Measurements from ENCODE around the gene ZNF710. TPM values are rescaled to one million over a fixed set of nuclear protein-coding genes. Genes with fewer than 3 reads are reported as not detected.
"Not testable (repeated sequence)": the region's sequence is repeated elsewhere in the genome, so short reads cannot be mapped to it uniquely, and the experiment has no call there.

ZNF710 gene
- total RNA-seq, 1 donor from 2014 or later = 23.1 TPM

DNA sequence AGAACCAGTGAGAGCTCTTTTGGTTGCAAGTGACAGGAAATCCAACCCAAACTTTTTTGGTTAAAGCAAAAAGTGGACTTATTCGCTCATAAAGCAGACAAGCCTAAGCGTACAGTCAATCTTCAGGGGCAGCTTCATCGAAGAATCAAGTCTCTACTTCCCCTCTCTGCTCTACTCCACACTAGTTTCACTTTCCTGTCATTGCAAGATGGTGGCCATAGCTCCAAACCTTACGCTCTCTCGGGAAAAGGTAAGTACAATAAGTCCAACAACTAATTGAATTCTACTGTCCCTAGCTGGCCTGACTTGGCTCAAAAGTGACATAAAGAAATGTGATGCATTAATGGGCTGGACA, 24.9 kb upstream of the ZNF710 start:
- DNase-seq (ENCODE audit: extremely low spot score in 2 of 2) = no peak
- H3K4me3 ChIP-seq = no peak overlapping the region
- intact Hi-C loops (cut with DNase I) = no loop called here
- no peak overlapping the region for H3K27ac ChIP-seq
- no peaks in the 10 kb centered on the region for H3K9me3 ChIP-seq
- H3K4me1 ChIP-seq = peaks cover 9% of the 10 kb centered on the region
- no peaks in the 10 kb centered on the region for H3K27me3 ChIP-seq
- TF ChIP-seq, protein P1, sequence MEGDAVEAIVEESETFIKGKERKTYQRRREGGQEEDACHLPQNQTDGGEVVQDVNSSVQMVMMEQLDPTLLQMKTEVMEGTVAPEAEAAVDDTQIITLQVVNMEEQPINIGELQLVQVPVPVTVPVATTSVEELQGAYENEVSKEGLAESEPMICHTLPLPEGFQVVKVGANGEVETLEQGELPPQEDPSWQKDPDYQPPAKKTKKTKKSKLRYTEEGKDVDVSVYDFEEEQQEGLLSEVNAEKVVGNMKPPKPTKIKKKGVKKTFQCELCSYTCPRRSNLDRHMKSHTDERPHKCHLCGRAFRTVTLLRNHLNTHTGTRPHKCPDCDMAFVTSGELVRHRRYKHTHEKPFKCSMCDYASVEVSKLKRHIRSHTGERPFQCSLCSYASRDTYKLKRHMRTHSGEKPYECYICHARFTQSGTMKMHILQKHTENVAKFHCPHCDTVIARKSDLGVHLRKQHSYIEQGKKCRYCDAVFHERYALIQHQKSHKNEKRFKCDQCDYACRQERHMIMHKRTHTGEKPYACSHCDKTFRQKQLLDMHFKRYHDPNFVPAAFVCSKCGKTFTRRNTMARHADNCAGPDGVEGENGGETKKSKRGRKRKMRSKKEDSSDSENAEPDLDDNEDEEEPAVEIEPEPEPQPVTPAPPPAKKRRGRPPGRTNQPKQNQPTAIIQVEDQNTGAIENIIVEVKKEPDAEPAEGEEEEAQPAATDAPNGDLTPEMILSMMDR (IDR thresholded peaks at IDR 0.05) = no peak
- TF ChIP-seq POLR2AphosphoS5 (IDR thresholded peaks at IDR 0.05; ENCODE audit: insufficient read depth in 1 of 2, low read depth in 1 of 2) = no peak
- TF ChIP-seq POLR2A (IDR thresholded peaks at IDR 0.05) = no peak
- no peaks in the 10 kb centered on the region for H3K36me3 ChIP-seq

DNA sequence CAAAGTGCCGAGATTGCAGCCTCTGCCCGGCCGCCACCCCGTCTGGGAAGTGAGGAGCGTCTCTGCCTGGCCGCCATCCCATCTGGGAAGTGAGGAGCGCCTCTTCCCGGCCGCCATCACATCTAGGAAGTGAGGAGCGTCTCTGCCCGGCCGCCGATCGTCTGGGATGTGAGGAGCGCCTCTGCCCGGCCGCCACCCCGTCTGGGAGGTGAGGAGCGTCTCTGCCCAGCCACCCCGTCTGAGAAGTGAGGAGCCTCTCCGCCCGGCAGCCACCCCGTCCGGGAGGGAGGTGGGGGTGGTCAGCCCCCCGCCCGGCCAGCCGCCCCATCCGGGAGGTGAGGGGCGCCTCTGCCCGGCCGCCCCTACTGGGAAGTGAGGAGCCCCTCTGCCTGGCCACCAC, 23.3 kb upstream of the ZNF710 start:
- H3K27ac ChIP-seq; H3K36me3 ChIP-seq; H3K9me3 ChIP-seq; DNase-seq (ENCODE audit: extremely low spot score in 2 of 2); H3K27me3 ChIP-seq; intact Hi-C loops (cut with DNase I); H3K4me1 ChIP-seq; H3K4me3 ChIP-seq: not testable (repeated sequence)

DNA sequence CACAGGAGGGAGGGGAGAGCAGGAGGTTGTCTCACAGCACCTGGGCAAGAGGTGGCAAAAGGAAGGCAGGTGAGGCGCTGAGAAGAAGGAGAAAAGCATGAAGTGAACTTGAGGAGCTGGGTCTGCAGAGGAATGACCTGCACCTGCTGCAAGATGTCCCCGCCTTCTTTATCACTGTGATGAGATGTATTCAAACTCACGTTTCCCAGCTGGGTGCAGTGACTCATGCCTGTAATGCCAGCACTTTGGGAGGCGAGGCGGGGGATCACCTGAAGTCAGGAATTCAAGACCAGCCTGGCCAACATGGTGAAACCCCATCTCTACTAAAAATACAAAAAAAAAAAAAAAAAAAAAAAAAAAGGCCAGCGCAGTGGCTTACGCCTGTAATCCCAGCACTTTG, 22.2 kb upstream of the ZNF710 start:
- Histone ChIP-seq H3K36me3 (no peaks in the 10 kb centered on the region), H3K27ac (no peak overlapping the region), H3K27me3 (no peaks in the 10 kb centered on the region), H3K9me3 (no peaks in the 10 kb centered on the region), H3K4me1 (no peaks in the 10 kb centered on the region), H3K4me3 (no peak overlapping the region)
- no peak for DNase-seq (ENCODE audit: extremely low spot score in 2 of 2)
- intact Hi-C loops (cut with DNase I) = no loop called here
- TF ChIP-seq POLR2A (IDR thresholded peaks at IDR 0.05) (no peak), POLR2AphosphoS5 (IDR thresholded peaks at IDR 0.05; ENCODE audit: insufficient read depth in 1 of 2, low read depth in 1 of 2) (no peak)
- TF ChIP-seq, protein P1 (IDR thresholded peaks at IDR 0.05) = no peak

DNA sequence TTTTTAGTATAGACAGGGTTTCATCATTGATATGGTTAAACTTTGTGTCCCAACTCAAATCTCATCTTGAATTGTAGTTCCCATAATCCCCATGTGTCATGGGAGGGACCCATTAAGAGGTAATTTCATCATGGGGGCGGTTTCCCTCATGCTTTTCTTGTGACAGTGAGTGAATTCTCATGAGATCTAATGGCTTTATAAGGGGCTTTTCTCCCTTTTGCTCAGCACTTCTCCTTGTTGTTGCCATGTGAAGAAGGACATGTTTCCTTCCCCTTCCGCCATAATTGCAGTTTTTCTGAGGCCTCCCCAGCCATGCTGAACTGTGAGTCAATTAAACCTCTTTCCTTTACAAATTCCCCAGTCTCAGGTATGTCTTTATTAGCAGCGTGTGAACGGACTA, 20.2 kb upstream of the ZNF710 start:
- intact Hi-C loops (cut with DNase I) = no loop called here
- H3K36me3 ChIP-seq = no peaks in the 10 kb centered on the region
- no peak overlapping the region for H3K4me3 ChIP-seq
- TF ChIP-seq, protein P1 (IDR thresholded peaks at IDR 0.05) = no peak
- TF ChIP-seq POLR2A (IDR thresholded peaks at IDR 0.05) = no peak
- no peak for TF ChIP-seq POLR2AphosphoS5 (IDR thresholded peaks at IDR 0.05; ENCODE audit: insufficient read depth in 1 of 2, low read depth in 1 of 2)
- no peak for DNase-seq (ENCODE audit: extremely low spot score in 2 of 2)
- no peaks in the 10 kb centered on the region for H3K27me3 ChIP-seq
- H3K9me3 ChIP-seq = peaks cover 6% of the 10 kb centered on the region
- H3K4me1 ChIP-seq = no peaks in the 10 kb centered on the region
- H3K27ac ChIP-seq = no peak overlapping the region

DNA sequence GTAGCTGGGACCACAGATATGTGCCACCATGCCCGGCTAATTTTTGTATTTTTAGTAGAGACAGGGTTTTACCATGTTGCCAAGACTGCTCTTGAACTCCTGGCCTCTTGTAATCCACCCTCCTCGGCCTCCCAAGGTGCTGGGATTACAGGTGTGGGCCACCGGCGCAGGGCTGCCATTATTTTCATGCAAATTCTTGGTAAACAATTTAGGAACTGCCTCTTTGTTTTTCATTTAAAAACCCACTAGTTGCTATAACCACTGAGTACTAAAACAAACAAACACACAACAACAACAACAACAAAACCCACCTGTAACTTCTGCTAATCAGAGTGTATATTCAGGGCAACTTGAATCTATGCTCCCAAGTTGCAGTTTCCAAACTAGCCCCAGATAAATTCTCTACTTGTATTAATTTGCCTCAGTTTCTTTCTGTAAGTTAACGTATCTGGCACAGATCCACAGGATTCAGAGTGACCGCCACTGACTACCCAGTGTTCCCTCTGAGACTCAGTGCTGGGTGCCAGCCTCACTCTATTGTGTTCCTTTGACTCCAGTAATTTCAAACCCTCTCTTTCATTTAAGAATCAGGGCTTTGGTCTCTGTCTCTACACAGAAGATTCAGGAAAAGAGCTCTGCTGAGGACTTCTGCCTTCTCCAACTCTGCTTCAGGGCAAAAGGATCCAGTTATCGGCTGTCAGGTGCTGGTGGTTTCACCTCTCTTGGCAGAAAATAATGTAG, 18.6 kb upstream of the ZNF710 start:
- TF ChIP-seq, protein P1 (IDR thresholded peaks at IDR 0.05) = no peak
- TF ChIP-seq POLR2AphosphoS5 (IDR thresholded peaks at IDR 0.05; ENCODE audit: insufficient read depth in 1 of 2, low read depth in 1 of 2) (no peak), POLR2A (IDR thresholded peaks at IDR 0.05) (no peak)
- DNase-seq (ENCODE audit: extremely low spot score in 2 of 2) = no peak
- no peaks in the 10 kb centered on the region for H3K4me1 ChIP-seq
- no peak overlapping the region for H3K4me3 ChIP-seq
- no peak overlapping the region for H3K27ac ChIP-seq
- intact Hi-C loops (cut with DNase I) = no loop called here
- H3K27me3 ChIP-seq = no peaks in the 10 kb centered on the region
- H3K36me3 ChIP-seq = no peaks in the 10 kb centered on the region
- peaks cover 6% of the 10 kb centered on the region for H3K9me3 ChIP-seq
